ENCODE results near the gene ANKLE1.

ANKLE1 gene

DNA sequence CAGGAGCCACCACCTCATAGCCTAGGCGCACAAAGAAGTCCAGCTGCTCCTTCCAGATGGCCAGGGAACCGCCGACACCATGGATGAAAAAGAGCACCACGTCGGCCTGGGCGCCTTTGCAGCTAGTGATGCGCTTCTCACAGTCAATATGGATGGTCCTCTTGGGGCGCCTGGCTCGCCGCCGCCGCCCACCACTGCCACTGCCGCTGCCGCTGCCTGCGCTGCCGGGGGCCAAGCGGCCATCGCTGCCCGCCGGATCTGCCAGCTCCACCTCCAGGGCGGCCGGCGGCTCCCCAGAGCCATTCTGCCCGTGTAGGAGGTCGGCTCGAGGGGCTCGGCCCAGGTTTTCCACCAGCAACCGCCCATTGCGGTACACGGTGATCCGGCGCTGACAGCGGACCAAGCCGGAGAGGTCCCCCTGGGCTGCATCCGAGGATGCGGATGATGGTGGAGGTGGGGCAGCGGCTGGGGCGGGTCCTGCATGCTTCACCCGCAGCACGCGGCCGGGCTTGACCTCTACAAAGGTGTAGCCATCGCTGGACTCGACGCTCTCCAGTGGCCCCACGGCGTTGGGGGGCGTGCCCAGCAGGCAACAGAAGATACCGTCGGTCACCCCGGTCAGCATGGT lies 19.4 kb downstream of the ANKLE1 start:
- Histone ChIP-seq H3K4me3 (ENCODE audit: low read depth, low read length) (no peak overlapping the region), H3K4me1 (ENCODE audit: control insufficient read depth, insufficient read depth, low read length) (peaks cover 3% of the 10 kb centered on the region), H3K27ac (ENCODE audit: extremely low read depth, low read depth, low read length) (no peak overlapping the region), H3K36me3 (ENCODE audit: control insufficient read depth in 2 of 2, insufficient read depth in 1 of 2, low read length in 2 of 2) (peaks cover 0 to 34% of the 10 kb centered on the region in 2 experiments; a peak in 2 of 3 replicates), H3K9me3 (ENCODE audit: control insufficient read depth, insufficient read depth, low read depth, low read length) (no peaks in the 10 kb centered on the region)
- ChIA-PET POLR2A (no interaction called here), CTCF (interaction anchor here (0.6 kb wide), 1 partner anchor 348 kb away, joined by 7 read pairs; no protein-coding TSS in a partner anchor)
- TF ChIP-seq ZNF155 (tag by site-specific recombination; IDR thresholded peaks at IDR 0.05): no peak

DNA sequence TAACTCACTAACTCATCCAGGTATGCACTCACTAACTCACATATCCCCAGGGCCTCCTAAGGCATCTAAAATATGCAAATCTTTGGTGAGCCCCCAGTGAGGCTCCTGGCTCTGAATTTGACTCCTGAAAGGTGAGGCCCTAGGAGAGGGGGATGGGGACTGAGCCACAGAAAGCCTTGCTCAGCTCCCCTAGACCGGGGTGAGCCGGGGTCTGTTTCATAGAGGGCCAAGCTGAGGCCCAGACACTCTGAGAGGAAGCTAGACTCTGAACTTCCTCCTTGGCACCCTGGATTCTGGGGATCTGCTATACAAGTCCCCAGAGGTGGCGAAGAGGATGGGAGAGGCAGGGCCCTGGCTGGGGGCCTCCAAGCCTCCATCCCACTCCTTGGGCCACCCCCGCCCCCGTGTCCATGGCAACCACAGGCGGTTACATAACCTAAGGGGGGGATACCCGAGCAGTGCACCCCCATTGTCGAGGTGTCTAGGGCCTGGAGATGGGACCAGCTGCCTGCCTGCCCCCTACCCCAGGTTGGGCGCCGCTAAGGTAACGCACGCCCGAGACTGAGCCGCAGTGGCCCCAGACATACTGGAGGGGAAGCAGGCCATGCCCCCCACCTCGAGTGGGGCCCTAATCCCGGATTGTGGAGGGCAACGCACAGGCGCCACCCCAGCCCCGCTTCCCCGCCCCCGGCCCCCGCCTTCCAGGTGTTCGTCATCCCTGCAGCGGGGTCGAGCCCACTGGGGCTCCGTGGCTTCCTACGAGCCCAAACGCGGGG lies 20.9 kb downstream of the ANKLE1 start:
- CTCF ChIA-PET: interaction anchor here (0.6 to 1.6 kb wide), 4 partner anchors 9 to 127 kb away, joined by 3 to 6 read pairs (median 4); no protein-coding TSS in a partner anchor
- Histone ChIP-seq H3K9me3 (ENCODE audit: control insufficient read depth, insufficient read depth, low read depth, low read length) (no peaks in the 10 kb centered on the region), H3K4me3 (ENCODE audit: low read depth, low read length) (peak overlapping the region; percentile 79), H3K36me3 (ENCODE audit: control insufficient read depth in 2 of 2, insufficient read depth in 1 of 2, low read length in 2 of 2) (peaks cover 0 to 28% of the 10 kb centered on the region in 2 experiments; a peak in 2 of 3 replicates), H3K27ac (ENCODE audit: extremely low read depth, low read depth, low read length) (peak overlapping the region; percentile 65), H3K4me1 (ENCODE audit: control insufficient read depth, insufficient read depth, low read length) (peaks cover 3% of the 10 kb centered on the region)
- TF ChIP-seq PRDM10 (tag by site-specific recombination; IDR thresholded peaks at IDR 0.05) (peak; percentile 99), ZNF398 (tag by site-specific recombination; IDR thresholded peaks at IDR 0.05) (peak; percentile 82), KLF8 (tag by site-specific recombination; IDR thresholded peaks at IDR 0.05) (no peak), GLIS2 (tag by site-specific recombination; IDR thresholded peaks at IDR 0.05) (peak; percentile 40; the same call in 1 of the 2 replicates), ZNF335 (tag by site-specific recombination; conservative IDR thresholded peaks at IDR 0.05) (peak; percentile 92), ZNF214 (tag by site-specific recombination; IDR thresholded peaks at IDR 0.05; ENCODE audit: borderline replicate concordance) (no peak), ZFHX2 (tag by site-specific recombination; conservative IDR thresholded peaks at IDR 0.05) (peak; percentile 55)
- POLR2A ChIA-PET: interaction anchor here (0.6 to 1.5 kb wide), 3 partner anchors 8 to 36 kb away, joined by 3 to 8 read pairs (median 4); no protein-coding TSS in a partner anchor

DNA sequence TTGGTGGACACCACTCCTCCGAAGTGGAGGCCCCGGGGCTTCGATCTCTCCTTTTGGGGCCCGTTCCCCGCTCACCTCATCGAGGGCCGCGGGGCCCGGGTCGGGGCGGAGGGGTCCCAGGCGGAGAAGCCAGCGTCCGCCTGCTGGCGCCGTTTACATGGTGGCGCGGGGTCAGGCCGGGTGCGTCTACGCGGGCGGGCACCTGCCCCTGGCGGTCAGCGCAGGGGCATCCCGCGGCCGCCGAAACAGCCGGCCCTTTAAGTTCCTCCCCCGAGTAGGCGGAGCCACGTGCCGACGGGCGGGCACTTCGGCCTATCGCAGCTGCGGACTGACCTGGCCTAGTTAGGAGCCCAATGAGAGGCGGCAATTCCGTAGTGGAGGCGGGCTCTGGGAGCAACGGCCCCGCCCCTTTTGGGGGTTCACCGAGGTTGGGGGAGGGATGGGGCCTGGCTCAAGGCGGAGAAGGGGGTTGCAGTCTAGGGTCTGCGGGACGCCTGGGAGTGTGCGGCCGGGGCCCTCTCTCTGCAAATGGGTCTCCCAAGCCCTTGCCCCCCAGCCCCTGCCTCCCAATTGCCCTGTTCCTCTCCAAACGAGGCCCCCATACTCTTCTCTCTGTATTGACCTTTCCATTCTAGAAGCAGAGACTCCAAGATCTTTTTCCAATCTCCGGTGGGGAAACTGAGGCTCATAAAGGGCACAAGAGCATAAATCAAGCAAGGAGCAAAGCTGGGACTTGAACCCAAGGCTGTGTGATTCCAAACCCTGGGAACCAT lies 21.7 kb downstream of the ANKLE1 start, which contains the start of gene ABHD8:
Gene ABHD8, minus strand, starts transcription at position 259 of the 773 bp plus-strand sequence. CDS start 1,809 bp downstream, outside the sequence.
- H3K4me3 ChIP-seq (ENCODE audit: low read depth, low read length): peak within 1 kb of the TSS; percentile 79
- H3K9me3 ChIP-seq (ENCODE audit: control insufficient read depth, insufficient read depth, low read depth, low read length): no peaks in the 10 kb centered on the region
- H3K36me3 ChIP-seq (ENCODE audit: control insufficient read depth in 2 of 2, insufficient read depth in 1 of 2, low read length in 2 of 2): peaks cover 0 to 24% of the 10 kb centered on the region in 2 experiments; a peak in 2 of 3 replicates
- H3K4me1 ChIP-seq (ENCODE audit: control insufficient read depth, insufficient read depth, low read length): peaks cover 3% of the 10 kb centered on the region
- ChIA-PET CTCF (interaction anchor here (0.7 to 1.6 kb wide), 7 partner anchors 8 to 72 kb away, joined by 3 to 8 read pairs (median 5); no protein-coding TSS in a partner anchor), POLR2A (interaction anchor here (0.9 to 1.5 kb wide), 4 partner anchors 9 to 88 kb away, joined by 3 to 4 read pairs (median 3); partner anchors contain the start of gene USE1)
- H3K27ac ChIP-seq (ENCODE audit: extremely low read depth, low read depth, low read length): peak within 1 kb of the TSS; percentile 65
- peak; percentile 18; the same call in 1 of the 2 replicates for TF ChIP-seq ZFHX2 (tag by site-specific recombination; conservative IDR thresholded peaks at IDR 0.05)
- TF ChIP-seq, protein P1, sequence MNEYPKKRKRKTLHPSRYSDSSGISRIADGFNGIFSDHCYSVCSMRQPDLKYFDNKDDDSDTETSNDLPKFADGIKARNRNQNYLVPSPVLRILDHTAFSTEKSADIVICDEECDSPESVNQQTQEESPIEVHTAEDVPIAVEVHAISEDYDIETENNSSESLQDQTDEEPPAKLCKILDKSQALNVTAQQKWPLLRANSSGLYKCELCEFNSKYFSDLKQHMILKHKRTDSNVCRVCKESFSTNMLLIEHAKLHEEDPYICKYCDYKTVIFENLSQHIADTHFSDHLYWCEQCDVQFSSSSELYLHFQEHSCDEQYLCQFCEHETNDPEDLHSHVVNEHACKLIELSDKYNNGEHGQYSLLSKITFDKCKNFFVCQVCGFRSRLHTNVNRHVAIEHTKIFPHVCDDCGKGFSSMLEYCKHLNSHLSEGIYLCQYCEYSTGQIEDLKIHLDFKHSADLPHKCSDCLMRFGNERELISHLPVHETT (tag by site-specific recombination; IDR thresholded peaks at IDR 0.05): no peak
- TF ChIP-seq ZNF341 (tag by site-specific recombination; IDR thresholded peaks at IDR 0.05; ENCODE audit: low read depth): peak; percentile 86
- TF ChIP-seq MEIS1 (CRISPR knock-in tag; IDR thresholded peaks at IDR 0.05; ENCODE audit: borderline replicate concordance): no peak
- no peak for TF ChIP-seq ZNF830 (tag by site-specific recombination; IDR thresholded peaks at IDR 0.05; ENCODE audit: low read depth)
- TF ChIP-seq ZNF280C (tag by site-specific recombination; IDR thresholded peaks at IDR 0.05): no peak
- TF ChIP-seq ZNF292 (tag by site-specific recombination; IDR thresholded peaks at IDR 0.05; ENCODE audit: borderline replicate concordance, low read depth): no peak
- TF ChIP-seq ZSCAN5A (tag by site-specific recombination; IDR thresholded peaks at IDR 0.05): no peak

All from HEK293 (cell line).